SHP77 treated with DMSO at 0.1 percent for 48 hours (cell line): ENCODE measurements around the gene ZNF382.
"Not testable (repeated sequence)": the region's sequence is repeated elsewhere in the genome, so short reads cannot be mapped to it uniquely, and the experiment has no call there.

Experiments used
- DNase-seq: peaks from one replicate; lab custom pipeline; 2025; lab: John Stamatoyannopoulos, UW

ZNF382 gene

DNA sequence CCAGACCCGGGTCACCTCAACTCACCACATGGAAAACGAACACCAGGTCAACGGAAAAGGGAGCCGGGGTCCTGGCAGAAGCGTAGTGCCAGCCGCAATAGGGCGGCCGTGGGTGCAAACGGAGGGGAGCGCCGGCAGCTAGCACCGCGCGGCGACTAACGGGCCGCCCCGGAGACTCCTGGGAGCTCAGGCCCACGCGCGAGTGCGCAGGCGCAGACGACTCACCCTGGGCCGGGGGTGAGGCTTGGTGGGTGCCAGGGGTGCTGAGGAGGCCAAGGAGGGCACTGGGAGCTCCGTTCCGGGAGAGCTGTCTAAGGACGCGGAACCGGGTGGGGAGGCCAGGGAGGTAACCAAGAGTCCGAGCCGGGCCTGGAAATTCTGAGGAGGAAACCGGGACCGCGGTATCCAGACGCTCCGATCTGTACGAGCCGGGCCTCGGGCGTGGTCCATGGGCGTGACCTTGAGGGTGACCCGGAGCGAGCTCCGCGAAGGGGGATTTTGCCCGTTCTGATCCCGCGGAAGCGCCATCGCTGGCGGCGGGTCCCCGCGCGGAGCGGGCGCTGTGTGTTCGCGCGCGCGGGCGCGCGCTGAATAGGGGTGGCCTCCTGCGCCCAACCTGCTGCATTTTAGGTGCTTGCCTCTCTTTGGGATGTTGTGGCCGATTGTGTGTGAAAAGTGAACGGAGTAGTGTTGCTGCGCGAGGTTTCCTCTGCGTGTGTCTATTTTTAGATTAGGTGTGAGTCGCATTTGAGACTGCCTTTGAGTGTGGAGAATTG lies at the start of gene ZNF382:
Gene ZNF382 (plus strand): TSS at position 213 of the 776 bp plus-strand sequence. CDS start 4,602 bp downstream, outside the sequence.
- no peak for DNase-seq

GRCh38 chr19:36564391-36564790 lies 40.7 kb upstream of the ZNF382 start:
- no peak for DNase-seq

- DNase-seq: no peak
Observed at GRCh38 chr19:36572593-36573019, 32.5 kb upstream of the ZNF382 start.

DNA sequence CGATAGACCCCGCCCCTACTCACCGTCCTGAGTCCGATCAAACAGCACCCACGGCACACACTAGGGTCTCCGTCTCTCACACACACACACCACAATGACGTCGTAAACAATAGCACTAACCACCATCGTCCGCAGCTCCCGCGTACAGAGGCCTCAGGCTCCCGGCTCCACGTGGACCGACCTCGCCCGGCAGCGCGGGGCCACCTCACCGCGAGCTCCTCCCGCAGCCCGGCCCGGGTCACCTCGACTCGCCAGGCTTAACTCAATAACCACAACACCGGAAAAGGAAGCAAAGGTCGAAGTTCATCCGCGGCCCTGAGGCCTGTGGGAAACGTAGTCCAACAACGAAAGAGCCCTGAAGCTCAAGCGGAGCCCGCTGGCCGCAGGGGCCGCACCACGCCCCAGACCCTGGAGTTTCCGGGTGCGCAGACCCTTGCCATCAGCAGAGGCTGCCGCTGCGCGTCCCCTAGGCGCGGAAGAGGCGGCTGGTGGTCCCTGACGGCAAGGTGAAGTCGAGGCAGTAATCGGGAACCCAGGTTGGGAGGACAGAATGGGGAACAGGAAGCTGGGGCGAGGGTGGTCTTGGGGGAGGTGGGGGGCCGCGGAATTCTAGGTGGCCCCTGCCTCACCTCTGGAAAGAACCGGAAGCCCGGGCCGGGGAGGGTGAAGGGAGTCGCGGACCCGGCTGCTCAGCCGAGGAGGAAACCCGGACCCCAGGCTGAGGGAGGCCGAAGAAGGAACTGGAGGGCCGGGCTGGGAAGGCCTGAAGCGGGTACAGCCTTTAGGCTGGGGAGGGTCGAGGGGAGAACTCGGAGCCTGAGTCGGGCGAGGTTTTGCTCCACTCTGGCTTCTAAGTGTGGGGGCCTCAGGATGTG lies 31.9 kb upstream of the ZNF382 start, which contains the start of gene ZNF529:
Gene ZNF529 (minus strand): TSS at position 273 of the 875 bp plus-strand sequence. CDS start 946 bp downstream, outside the sequence.
- peak; percentile 73 for DNase-seq

DNA sequence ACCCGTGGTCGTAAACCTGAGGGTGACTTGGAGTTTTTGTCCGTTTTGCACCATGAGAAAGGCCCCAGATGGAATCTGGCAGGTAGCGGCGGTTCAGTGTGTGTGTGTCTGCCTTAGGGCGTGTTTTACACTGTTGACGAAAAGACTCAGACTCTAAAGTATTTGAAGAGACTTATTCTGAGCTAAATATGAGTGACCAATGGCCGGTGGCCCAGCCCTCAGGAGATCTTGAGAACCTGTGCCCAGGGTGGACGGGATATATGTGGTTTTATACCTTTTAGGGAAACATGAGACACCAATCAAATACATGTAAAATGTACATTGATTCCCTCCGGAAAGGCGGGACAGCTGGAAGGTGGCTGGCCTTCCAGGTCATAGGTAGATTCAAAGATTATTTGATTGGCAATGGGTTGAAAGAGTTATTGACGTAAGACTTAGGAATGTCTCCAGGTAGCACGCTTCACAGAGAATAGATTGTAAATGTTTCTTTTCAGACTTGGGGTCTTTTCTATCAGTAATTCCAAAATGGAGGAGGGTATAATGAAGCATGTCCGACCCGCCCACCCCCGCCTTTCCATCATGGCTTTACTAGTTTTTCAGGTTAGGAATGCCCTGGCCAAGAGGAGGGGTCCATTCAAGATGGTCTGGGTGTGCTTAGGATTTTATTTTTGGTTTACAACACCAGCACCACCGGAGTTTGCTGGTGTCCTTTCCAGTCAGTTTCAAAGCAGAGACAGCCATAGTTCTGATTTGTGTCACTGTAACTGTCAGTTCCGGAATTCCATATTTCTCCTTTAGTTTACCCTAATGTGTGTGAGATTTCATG lies 31.0 kb upstream of the ZNF382 start:
- DNase-seq: no peak

GRCh38 chr19:36574741-36575140 lies 30.4 kb upstream of the ZNF382 start:
- DNase-seq: no peak

DNA sequence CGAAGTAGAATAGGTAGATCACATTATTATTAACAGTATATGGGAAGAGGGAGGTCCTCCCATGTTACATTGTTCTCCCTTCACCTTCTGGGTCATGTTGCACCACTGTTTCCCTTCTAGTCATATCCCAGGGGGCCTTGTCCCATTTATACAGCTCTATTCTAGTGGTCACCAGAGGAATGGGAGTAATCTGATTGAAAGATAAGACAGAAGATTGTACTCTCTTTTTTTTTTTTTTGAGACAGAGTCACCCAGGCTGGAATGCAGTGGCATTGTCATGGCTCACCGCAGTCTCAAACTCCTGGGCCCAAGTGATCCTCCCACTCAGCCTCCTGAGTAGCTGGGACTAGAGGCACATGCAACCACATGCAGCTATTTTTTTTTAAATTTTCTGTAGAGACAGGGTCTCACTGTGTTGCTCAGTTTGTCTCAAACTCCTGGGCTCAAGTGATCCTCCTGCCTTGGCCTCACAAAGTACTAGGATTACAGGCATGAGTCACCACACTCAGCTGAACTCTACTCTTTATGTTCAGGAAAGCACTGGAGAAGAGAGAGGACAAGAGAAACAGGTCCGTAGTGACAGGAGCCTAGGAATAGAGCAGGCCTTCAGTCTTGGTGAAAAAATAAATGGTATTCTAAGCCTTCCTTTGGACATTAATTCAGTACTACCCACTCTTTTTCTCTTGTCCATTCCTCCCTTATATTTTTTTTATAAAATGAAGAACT lies 27.7 kb upstream of the ZNF382 start:
- DNase-seq: no peak

- no peak for DNase-seq
Observed at GRCh38 chr19:36579255-36579654, 25.9 kb upstream of the ZNF382 start.

DNA sequence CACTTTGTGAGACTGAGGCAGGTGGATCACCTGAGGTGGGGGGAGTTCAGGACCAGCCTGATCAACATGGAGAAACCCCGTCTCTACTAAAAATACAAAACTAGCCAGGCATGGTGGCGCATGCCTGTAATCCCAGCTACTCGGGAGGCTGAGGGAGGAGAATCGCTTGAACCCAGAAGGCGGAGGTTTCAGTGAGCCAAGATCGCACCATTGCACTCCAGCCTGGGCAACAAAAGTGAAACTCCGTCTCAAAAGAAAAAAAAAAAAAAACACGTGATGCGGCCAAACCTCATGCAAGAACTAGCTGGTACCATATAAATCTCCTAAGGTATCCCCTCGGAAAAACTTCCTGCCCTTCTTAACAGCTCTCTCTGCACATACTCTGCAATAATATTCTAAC lies 2.4 kb upstream of the ZNF382 start:
- DNase-seq: not testable (repeated sequence)

- no peak for DNase-seq
Observed at GRCh38 chr19:36604656-36605100, 435 bp upstream of the ZNF382 start.

DNA sequence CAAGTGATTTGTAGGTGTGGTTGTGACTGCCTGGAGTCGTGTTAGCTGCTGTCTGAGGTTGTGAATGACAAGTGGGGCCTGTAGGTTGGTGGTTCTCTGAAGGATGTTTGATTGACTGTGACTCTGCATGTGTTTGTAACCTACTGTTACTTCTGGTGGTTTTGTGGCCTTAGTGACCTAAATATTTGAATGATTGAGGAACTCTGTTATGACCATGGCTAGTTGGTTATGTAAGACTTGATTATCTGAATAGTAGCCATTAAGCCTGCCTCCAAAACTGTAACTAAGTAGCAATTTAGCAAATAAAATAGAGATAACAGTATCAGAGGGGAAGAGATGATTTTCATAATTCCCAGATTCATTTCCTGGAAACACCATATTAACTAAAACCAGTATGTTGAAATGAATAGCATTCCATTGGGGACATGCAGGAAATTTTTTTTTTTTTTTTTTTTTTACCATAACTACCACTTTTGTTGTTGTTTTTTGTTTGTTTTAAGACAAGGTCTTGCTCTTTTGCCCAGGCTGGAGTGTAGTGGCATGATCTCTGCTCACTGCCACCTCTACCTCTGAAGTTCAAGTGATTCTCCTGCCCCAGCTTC lies 865 bp downstream of the ZNF382 start:
- no peak for DNase-seq

- DNase-seq: no peak
Observed at GRCh38 chr19:36627057-36627456, 21.9 kb downstream of the ZNF382 start.

- DNase-seq: no peak
Observed at GRCh38 chr19:36635342-36635741, 30.2 kb downstream of the ZNF382 start.

GRCh38 chr19:36638862-36639510 lies 33.9 kb downstream of the ZNF382 start:
- no peak for DNase-seq

- no peak for DNase-seq
Observed at GRCh38 chr19:36646746-36647145, 41.6 kb downstream of the ZNF382 start.

DNA sequence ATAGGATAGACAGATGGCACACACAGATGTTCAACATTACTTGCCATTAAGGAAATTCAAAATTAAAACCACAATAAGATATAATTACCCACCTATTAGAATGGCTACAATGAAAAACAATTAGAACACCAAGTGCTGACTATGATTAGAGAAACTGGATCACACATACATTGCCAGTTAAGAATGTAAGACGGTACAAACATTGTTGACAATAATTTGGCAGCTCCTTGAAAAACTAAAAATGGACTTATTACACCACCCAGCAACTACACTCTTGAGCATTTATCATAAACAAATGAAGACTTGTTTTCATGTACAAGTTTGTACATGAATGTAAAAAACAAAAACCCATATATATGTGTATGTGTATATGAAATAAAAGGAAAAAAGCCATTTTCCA lies 47.8 kb downstream of the ZNF382 start:
- DNase-seq: no peak

DNA sequence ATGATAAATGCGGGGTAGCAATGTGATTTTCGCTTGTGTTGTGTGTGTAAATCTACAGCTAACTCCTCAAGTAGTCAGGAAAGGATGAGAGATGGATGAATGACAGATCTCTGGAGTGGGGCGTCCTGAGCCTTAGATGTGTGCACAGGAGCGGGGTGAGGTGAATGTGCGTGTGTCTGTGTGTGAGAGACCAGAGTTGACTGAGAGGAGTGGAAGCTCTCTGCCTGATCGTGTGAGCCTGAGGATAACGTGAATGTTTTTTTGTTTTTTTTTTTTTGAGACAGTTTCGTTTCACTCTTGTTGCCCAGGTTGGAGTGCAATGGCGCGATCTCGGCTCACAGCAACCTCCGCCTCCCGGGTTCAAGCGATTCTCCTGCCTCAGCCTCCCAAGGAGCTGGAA lies 60.7 kb downstream of the ZNF382 start:
- no peak for DNase-seq

GRCh38 chr19:36668646-36669045 lies 63.5 kb downstream of the ZNF382 start:
- no peak for DNase-seq

DNA sequence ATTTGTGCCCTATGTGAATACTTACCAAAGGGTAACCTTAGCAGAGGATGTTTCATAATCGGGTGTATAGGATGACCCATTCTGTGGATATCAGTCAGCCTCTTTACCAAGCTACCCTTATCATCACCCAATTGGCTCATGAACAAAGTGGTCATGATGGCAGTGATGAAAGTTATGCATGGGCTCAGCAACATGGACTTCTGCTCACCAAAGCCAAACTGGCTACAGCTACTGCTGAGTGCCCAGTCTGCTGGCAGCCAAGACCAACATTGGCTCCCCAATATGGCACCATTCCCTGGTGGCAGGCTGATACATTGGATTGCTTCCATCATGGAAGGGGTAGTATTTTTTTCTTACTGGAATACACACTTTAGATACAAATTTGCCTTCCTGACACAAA lies 67.3 kb downstream of the ZNF382 start:
- DNase-seq: no peak

- no peak for DNase-seq
Observed at GRCh38 chr19:36674201-36674600, 69.1 kb downstream of the ZNF382 start.
